ENCODE results near the gene SPRED2. TPM values are rescaled to one million over a fixed set of nuclear protein-coding genes. Genes with fewer than 3 reads are reported as not detected.

The SPRED2 gene
- total and polyA plus RNA-seq, 8 donors: 6.4 to 23.3 (median 11.5) TPM

- intact Hi-C loops (cut with DNase I; ENCODE audit: low total_unique reads): no loop called here
- H3K27ac ChIP-seq: peak overlapping the region in 3 of 5 donors; percentile 1 to 39 (median 38)
Measured at GRCh38 chr2:65380255-65380654, 52.1 kb downstream of the SPRED2 start.

DNA sequence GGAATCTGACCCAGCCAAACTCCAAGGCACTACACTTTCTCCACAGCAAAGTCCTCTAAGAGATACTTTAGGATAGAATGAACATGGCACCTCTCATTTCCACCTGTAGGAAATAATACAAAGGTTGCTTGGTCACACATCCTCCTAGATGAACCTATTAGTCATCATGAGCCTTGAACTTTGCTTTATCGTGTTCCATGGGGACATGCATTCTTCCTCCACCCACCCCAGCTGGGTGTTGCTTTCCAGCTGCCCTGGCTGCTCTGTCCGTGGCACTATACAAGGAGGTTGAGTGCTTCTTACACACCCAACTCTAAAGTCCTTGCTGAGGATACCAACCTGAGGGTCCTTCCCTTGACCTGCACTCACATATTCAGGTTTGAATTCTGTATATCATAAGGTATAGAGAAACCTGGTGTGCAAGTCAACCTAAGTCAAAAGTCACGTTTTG is 52.7 kb downstream of the SPRED2 start:
- H3K4me1 ChIP-seq: peaks cover 30 to 72% (median 56%) of the 10 kb centered on the region in 4 donors
- no peaks in the 10 kb centered on the region for H3K27me3 ChIP-seq
- H3K4me3 ChIP-seq: no peak overlapping the region
- TF ChIP-seq EP300 (IDR thresholded peaks at IDR 0.05) (no peak), POLR2AphosphoS5 (IDR thresholded peaks at IDR 0.05) (peak in 1 of 3 donors; percentile 34)
- peak overlapping the region in 3 of 5 donors; percentile 1 to 39 (median 38) for H3K27ac ChIP-seq
- H3K36me3 ChIP-seq: no peaks in the 10 kb centered on the region
- no peak for DNase-seq
- intact Hi-C loops (cut with DNase I; ENCODE audit: low total_unique reads): no loop called here
- WGBS, 5 donors: 70 to 84% (median 74%) methylated on average over 3 of the region's 3 CpGs
- H3K9me3 ChIP-seq: no peaks in the 10 kb centered on the region

More at GRCh38 chr2:65380255-65380654, 52.1 kb downstream of the SPRED2 start:
- no peak for DNase-seq
- 71 to 78% (median 75%) methylated on average over 5 of the region's 5 CpGs for whole genome bisulfite sequencing, 5 donors
- H3K27me3 ChIP-seq: no peaks in the 10 kb centered on the region
- no peaks in the 10 kb centered on the region for H3K36me3 ChIP-seq
- no peak overlapping the region for H3K4me3 ChIP-seq
- H3K4me1 ChIP-seq: peaks cover 30 to 73% (median 56%) of the 10 kb centered on the region in 4 donors
- TF ChIP-seq, protein P1, sequence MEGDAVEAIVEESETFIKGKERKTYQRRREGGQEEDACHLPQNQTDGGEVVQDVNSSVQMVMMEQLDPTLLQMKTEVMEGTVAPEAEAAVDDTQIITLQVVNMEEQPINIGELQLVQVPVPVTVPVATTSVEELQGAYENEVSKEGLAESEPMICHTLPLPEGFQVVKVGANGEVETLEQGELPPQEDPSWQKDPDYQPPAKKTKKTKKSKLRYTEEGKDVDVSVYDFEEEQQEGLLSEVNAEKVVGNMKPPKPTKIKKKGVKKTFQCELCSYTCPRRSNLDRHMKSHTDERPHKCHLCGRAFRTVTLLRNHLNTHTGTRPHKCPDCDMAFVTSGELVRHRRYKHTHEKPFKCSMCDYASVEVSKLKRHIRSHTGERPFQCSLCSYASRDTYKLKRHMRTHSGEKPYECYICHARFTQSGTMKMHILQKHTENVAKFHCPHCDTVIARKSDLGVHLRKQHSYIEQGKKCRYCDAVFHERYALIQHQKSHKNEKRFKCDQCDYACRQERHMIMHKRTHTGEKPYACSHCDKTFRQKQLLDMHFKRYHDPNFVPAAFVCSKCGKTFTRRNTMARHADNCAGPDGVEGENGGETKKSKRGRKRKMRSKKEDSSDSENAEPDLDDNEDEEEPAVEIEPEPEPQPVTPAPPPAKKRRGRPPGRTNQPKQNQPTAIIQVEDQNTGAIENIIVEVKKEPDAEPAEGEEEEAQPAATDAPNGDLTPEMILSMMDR (IDR thresholded peaks at IDR 0.05): no peak
- TF ChIP-seq EP300 (IDR thresholded peaks at IDR 0.05) (no peak), POLR2AphosphoS5 (IDR thresholded peaks at IDR 0.05) (no peak), POLR2A (IDR thresholded peaks at IDR 0.05) (no peak)
- H3K9me3 ChIP-seq: no peaks in the 10 kb centered on the region

GRCh38 chr2:65379223-65379622 is 53.2 kb downstream of the SPRED2 start:
- Histone ChIP-seq H3K27me3 (no peaks in the 10 kb centered on the region), H3K36me3 (no peaks in the 10 kb centered on the region), H3K4me3 (no peak overlapping the region), H3K27ac (no peak overlapping the region), H3K4me1 (peaks cover 32 to 71% (median 55%) of the 10 kb centered on the region in 4 donors), H3K9me3 (no peaks in the 10 kb centered on the region)
- TF ChIP-seq, protein P1 (IDR thresholded peaks at IDR 0.05): no peak
- TF ChIP-seq EP300 (IDR thresholded peaks at IDR 0.05): no peak
- TF ChIP-seq POLR2AphosphoS5 (IDR thresholded peaks at IDR 0.05): no peak
- TF ChIP-seq POLR2A (IDR thresholded peaks at IDR 0.05): no peak
- intact Hi-C loops (cut with DNase I; ENCODE audit: low total_unique reads): no loop called here
- no peak for DNase-seq
- 89 to 95% (median 90%) methylated on average over 2 of the region's 2 CpGs for WGBS, 5 donors

- no peaks in the 10 kb centered on the region for H3K36me3 ChIP-seq
- no peaks in the 10 kb centered on the region for H3K27me3 ChIP-seq
- no peak for DNase-seq
- 90 to 93% (median 92%) methylated on average over 4 of the region's 4 CpGs for WGBS, 5 donors
- intact Hi-C loops (cut with DNase I; ENCODE audit: low total_unique reads): no loop called here
- no peak overlapping the region for H3K4me3 ChIP-seq
- no peaks in the 10 kb centered on the region for H3K9me3 ChIP-seq
- peaks cover 24 to 70% (median 54%) of the 10 kb centered on the region in 4 donors for H3K4me1 ChIP-seq
- no peak for TF ChIP-seq EP300 (IDR thresholded peaks at IDR 0.05)
- TF ChIP-seq, protein P1 (IDR thresholded peaks at IDR 0.05): no peak
- no peak for TF ChIP-seq POLR2A (IDR thresholded peaks at IDR 0.05)
- TF ChIP-seq POLR2AphosphoS5 (IDR thresholded peaks at IDR 0.05): no peak
- H3K27ac ChIP-seq: peak overlapping the region in 2 of 5 donors; percentile 32 to 36
Measured at GRCh38 chr2:65378290-65378689, 54.1 kb downstream of the SPRED2 start.

GRCh38 chr2:65377556-65378192 is 54.7 kb downstream of the SPRED2 start:
- DNase-seq: no peak
- Histone ChIP-seq H3K4me1 (peaks cover 18 to 70% (median 52%) of the 10 kb centered on the region in 4 donors), H3K27me3 (no peaks in the 10 kb centered on the region), H3K27ac (peak overlapping the region in 4 of 5 donors; percentile 3 to 41 (median 34)), H3K4me3 (no peak overlapping the region), H3K36me3 (no peaks in the 10 kb centered on the region), H3K9me3 (no peaks in the 10 kb centered on the region)
- WGBS, 5 donors: 43 to 69% (median 48%) methylated on average over 5 of the region's 5 CpGs
- TF ChIP-seq, protein P1 (IDR thresholded peaks at IDR 0.05): no peak
- TF ChIP-seq POLR2AphosphoS5 (IDR thresholded peaks at IDR 0.05): no peak
- no peak for TF ChIP-seq POLR2A (IDR thresholded peaks at IDR 0.05)
- TF ChIP-seq EP300 (IDR thresholded peaks at IDR 0.05): no peak
- intact Hi-C loops (cut with DNase I; ENCODE audit: low total_unique reads): no loop called here

All from stomach (tissue), 9 donors.